SK-N-MC (cell line): ENCODE measurements around the gene ERG.

Source experiments
- DNase-seq: peaks from one replicate; pipeline ENCODE4 v3.0.0-alpha.2; 2011; ENCODE audit warnings: low read depth, low spot score
- H3K27ac ChIP-seq: fragments of 200-600 bp; sonication (generic); 2 replicates; pipeline ENCODE4 v1.5.1; 2016; ENCODE audit warnings: mixed run types
- H3K36me3 ChIP-seq: fragments of 200-600 bp; sonication (generic); 2 replicates; pipeline ENCODE4 v1.6.1; 2017; ENCODE audit warnings: antibody characterized with exemption, low read length, mixed read lengths; ENCODE audit not compliant: insufficient read depth
- H3K4me3 ChIP-seq: fragments of 200-600 bp; sonication (generic); 2 replicates; pipeline ENCODE4 v1.5.1; 2016
- H3K9ac ChIP-seq: fragments of 200-600 bp; sonication (generic); 2 replicates; pipeline ENCODE4 v1.8.0; 2017; ENCODE audit warnings: mixed run types, mixed read lengths; ENCODE audit not compliant: insufficient read length
- H3K9me3 ChIP-seq: fragments of 200-600 bp; sonication (generic); 2 replicates; pipeline ENCODE4 v1.6.1; 2017; ENCODE audit warnings: low read depth, mild to moderate bottlenecking, antibody characterized with exemption, low read length, moderate library complexity, mixed read lengths
- EZH2 ChIP-seq: fragments of 200-600 bp; sonication (generic); IDR thresholded peaks from one replicate; pipeline ENCODE4 v1.6.1; 2017; ENCODE audit warnings: antibody characterized with exemption
- FOXP2 ChIP-seq: optimal IDR thresholded peaks from 2 replicates; pipeline ENCODE3; 2011; ENCODE audit warnings: mild to moderate bottlenecking, moderate library complexity; ENCODE audit not compliant: insufficient read depth; ENCODE audit errors: extremely low read length, control extremely low read depth
- POLR2AphosphoS5 ChIP-seq: IDR thresholded peaks from 2 replicates; pipeline ENCODE4 v1.6.1; 2012; ENCODE audit warnings: mild to moderate bottlenecking, low read depth, low read length, borderline replicate concordance

The ERG gene

GRCh38 chr21:38440746-38441145 is 57.5 kb downstream of the ERG start:
- Histone ChIP-seq H3K4me3 (no peak overlapping the region), H3K9ac (no peak overlapping the region), H3K9me3 (no peaks in the 10 kb centered on the region), H3K27ac (no peak overlapping the region), H3K36me3 (no peaks in the 10 kb centered on the region)
- no peak for TF ChIP-seq EZH2
- TF ChIP-seq POLR2AphosphoS5, result no peak
- no peak for TF ChIP-seq FOXP2
- no peak for DNase-seq

DNA sequence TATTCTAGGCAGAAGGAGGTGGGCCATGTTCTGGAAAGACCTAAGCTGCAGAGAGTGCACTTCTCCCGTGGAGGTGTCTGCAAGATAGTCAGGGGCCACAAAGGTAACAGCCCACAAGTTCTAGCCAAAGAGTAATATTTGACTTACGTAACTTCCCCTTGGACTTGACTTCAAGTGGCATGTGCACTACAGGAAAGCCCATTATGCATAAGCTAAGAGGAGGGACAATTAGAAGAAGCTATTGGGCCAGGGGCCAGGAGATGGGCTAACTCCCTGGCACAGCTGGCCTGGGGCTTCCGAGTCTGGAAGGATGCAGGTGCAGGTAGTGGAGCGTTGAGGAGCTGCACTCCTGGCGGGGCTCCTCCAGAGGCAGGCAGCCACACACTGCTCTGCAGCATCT is 58.3 kb downstream of the ERG start:
- no peak for DNase-seq
- no peaks in the 10 kb centered on the region for H3K36me3 ChIP-seq
- no peak overlapping the region for H3K27ac ChIP-seq
- no peak overlapping the region for H3K4me3 ChIP-seq
- no peak overlapping the region for H3K9ac ChIP-seq
- no peaks in the 10 kb centered on the region for H3K9me3 ChIP-seq
- TF ChIP-seq FOXP2 (no peak), EZH2 (no peak), POLR2AphosphoS5 (no peak)

GRCh38 chr21:38439426-38439825 is 58.9 kb downstream of the ERG start:
- no peak overlapping the region for H3K4me3 ChIP-seq
- no peak for TF ChIP-seq FOXP2
- no peak for TF ChIP-seq POLR2AphosphoS5
- TF ChIP-seq EZH2, result no peak
- no peak overlapping the region for H3K27ac ChIP-seq
- no peaks in the 10 kb centered on the region for H3K36me3 ChIP-seq
- H3K9ac ChIP-seq, result no peak overlapping the region
- no peaks in the 10 kb centered on the region for H3K9me3 ChIP-seq
- no peak for DNase-seq

DNA sequence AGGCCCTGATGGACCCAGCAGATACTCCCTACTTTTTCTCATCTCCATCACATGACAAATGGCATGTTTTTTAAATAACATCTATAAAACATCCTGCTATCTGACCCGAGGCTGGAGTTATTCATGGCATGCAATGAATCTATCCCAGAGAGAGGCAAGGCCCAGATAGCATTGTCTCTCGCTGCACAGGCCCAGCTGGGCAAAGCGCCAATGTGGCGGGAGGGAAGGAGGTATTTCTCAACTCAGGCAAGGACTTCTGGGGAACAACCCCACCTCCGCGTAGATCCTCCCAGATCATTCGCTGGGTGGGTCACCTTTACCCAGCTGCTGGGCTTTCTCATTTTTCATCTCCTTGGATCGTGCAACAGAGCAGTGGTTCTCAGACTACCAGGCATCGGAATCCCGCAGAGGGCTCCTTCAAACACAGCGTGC is 59.8 kb downstream of the ERG start:
- no peak for TF ChIP-seq EZH2
- no peak for TF ChIP-seq FOXP2
- no peak for TF ChIP-seq POLR2AphosphoS5
- Histone ChIP-seq H3K36me3 (no peaks in the 10 kb centered on the region), H3K9me3 (no peaks in the 10 kb centered on the region), H3K27ac (no peak overlapping the region), H3K9ac (no peak overlapping the region), H3K4me3 (no peak overlapping the region)
- DNase-seq, result no peak

DNA sequence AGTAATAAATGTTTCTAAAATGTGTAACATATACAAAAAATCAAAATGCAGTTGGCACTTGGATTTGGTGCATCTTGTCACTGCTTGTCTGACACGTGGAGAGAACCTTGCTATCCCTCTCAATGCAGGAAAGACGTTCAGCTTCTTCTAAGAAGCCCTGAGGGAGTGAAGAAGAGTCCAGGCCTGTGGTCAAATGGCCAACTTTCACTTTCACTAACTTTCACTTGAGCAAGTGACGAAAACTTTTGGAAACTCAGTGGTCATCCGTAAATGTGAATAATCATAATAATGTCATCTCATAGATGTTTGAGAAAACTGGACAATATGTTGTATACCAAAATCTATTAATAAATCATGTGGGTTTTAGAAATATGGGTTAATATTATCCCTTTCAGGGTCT is 61.9 kb downstream of the ERG start:
- Histone ChIP-seq H3K9ac (no peak overlapping the region), H3K4me3 (no peak overlapping the region), H3K9me3 (no peaks in the 10 kb centered on the region), H3K27ac (no peak overlapping the region), H3K36me3 (no peaks in the 10 kb centered on the region)
- TF ChIP-seq EZH2, result no peak
- TF ChIP-seq FOXP2, result no peak
- TF ChIP-seq POLR2AphosphoS5, result no peak
- DNase-seq, result no peak

DNA sequence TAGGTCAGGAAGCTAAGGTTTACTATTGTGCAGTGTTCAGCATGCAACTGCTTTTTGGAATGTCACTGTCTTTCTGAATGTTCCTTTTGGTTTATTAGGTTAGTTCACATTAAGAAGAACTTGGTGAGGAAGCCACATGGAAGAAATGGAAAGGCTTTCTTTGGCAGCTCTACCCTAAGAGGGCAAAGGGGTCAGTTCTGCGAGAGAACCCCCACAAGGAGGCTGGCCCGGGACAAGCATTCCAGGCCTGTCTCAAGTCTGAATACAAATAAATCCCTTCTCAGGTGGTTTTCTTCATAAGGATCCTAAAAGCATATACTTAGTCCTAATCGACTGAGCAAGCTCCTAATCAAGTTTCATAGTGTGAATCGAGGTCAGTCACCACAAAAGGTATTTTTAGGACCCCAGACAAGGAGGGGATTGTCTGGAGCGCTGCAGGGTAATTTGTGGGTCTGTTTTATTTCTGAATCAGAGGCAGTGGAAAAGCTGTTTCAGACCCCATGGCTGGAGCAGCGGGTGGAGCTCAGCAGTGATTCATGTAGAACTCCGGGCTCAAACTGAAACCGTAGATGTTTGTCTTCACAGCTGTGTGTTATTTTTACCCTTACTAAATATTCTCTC is 63.3 kb downstream of the ERG start:
- Histone ChIP-seq H3K9ac (no peak overlapping the region), H3K27ac (no peak overlapping the region), H3K4me3 (no peak overlapping the region), H3K36me3 (no peaks in the 10 kb centered on the region), H3K9me3 (no peaks in the 10 kb centered on the region)
- no peak for TF ChIP-seq FOXP2
- no peak for TF ChIP-seq EZH2
- no peak for TF ChIP-seq POLR2AphosphoS5
- no peak for DNase-seq

GRCh38 chr21:38433471-38433870 is 64.8 kb downstream of the ERG start:
- Histone ChIP-seq H3K36me3 (no peaks in the 10 kb centered on the region), H3K27ac (no peak overlapping the region), H3K9me3 (no peaks in the 10 kb centered on the region), H3K9ac (no peak overlapping the region), H3K4me3 (no peak overlapping the region)
- TF ChIP-seq POLR2AphosphoS5 (no peak), EZH2 (no peak), FOXP2 (no peak)
- no peak for DNase-seq

DNA sequence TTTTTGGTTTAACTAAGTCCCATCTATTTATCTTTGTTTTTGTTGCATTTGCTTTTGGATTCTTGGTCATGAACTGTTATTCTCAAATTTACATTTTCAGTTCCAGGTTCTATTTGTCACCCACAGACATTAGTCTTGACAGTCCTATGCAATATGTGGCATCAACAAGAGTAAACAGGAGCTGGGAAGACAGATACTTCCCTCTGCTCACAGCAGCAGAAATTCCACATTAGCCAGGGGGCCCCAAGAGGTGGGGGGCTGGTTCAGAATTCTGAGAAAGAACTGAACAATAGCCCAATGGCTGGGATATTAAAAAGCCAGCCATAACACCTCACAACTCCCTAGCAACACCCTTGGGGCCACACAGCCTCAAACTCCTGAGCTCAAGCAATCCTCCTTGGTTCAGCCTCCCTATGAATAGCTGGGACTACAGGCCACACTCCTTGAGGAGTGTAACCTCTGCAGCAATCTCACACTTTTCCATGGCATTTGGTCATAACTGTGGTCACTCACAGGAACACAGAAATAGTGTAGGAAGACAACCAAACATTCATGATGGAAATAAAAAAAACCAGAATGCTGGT is 67.8 kb downstream of the ERG start:
- no peak for TF ChIP-seq POLR2AphosphoS5
- TF ChIP-seq FOXP2, result no peak
- Histone ChIP-seq H3K27ac (no peak overlapping the region), H3K36me3 (no peaks in the 10 kb centered on the region), H3K9me3 (no peaks in the 10 kb centered on the region), H3K9ac (no peak overlapping the region), H3K4me3 (no peak overlapping the region)
- no peak for DNase-seq

- DNase-seq, result no peak
- no peak overlapping the region for H3K4me3 ChIP-seq
- H3K9ac ChIP-seq, result no peak overlapping the region
- H3K27ac ChIP-seq, result no peak overlapping the region
- H3K36me3 ChIP-seq, result no peaks in the 10 kb centered on the region
- no peaks in the 10 kb centered on the region for H3K9me3 ChIP-seq
- TF ChIP-seq POLR2AphosphoS5 (no peak), FOXP2 (no peak), EZH2 (no peak)
Measured at GRCh38 chr21:38429011-38429410, 69.3 kb downstream of the ERG start.
